HG03108 (cell line): Measurements from ENCODE around the gene LONRF2.
A peak's percentile ranks its signal among the peaks of the same experiment; 100 is the strongest.
"Not testable (repeated sequence)": the region's sequence is repeated elsewhere in the genome, so short reads cannot be mapped to it uniquely, and the experiment has no call there.

Source experiments
- ATAC-seq: cut with Tn5 transposase; IDR thresholded peaks from one replicate; pipeline ENCODE4 v1.9.1; 2021; ENCODE audit warnings: moderate library complexity; ENCODE audit not compliant: unreplicated experiment

Gene LONRF2

DNA sequence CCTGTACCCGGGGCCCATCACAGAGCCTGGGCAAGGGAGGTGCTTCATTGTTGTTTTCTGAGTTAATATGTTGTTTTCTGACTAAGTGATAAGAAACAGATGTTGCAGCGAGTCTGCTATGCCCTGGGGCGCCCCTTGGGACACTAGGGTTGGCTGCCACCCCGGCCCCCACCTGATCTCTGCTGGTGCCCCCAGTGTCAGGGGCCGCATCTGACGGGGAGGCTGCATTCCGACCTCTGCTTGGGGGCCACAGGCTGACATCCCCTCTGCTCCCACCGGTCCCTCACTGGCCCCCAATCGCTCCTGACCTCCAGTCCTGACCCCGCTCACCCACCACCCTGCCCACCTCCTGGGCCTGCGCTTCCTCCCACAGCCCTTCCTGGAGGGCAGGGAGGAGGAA is 65.9 kb downstream of the LONRF2 start:
- no peak for ATAC-seq

DNA sequence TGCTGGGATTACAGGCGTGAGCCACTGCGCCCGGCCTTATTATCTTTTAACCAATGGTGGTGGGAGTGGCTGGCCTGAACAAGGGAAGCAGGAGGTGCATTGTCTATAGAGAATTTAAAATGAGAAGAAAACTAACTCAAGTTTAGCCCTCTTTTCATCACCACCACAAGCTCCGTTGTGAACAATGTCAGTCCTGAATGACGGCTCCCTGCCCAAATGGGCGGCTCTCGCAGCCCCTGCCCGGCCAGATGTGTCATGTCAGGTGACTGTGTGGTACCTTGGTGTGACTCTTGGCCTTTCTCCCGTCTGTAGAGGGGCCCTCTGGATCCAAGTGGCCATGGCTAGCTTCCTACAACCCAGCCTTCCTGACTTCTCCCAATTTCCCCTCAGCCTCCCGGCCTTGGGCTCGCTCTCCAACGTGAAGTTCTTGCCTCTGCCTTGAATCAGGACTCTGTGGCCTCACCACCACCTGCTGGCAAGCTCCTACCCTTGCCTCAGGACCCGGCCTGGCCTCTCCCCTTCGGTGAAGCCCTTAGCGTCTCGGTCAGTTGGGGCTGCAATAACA is 67.6 kb downstream of the LONRF2 start:
- ATAC-seq: no peak

GRCh38 chr2:100253786-100254185 is 68.5 kb downstream of the LONRF2 start:
- ATAC-seq: no peak

DNA sequence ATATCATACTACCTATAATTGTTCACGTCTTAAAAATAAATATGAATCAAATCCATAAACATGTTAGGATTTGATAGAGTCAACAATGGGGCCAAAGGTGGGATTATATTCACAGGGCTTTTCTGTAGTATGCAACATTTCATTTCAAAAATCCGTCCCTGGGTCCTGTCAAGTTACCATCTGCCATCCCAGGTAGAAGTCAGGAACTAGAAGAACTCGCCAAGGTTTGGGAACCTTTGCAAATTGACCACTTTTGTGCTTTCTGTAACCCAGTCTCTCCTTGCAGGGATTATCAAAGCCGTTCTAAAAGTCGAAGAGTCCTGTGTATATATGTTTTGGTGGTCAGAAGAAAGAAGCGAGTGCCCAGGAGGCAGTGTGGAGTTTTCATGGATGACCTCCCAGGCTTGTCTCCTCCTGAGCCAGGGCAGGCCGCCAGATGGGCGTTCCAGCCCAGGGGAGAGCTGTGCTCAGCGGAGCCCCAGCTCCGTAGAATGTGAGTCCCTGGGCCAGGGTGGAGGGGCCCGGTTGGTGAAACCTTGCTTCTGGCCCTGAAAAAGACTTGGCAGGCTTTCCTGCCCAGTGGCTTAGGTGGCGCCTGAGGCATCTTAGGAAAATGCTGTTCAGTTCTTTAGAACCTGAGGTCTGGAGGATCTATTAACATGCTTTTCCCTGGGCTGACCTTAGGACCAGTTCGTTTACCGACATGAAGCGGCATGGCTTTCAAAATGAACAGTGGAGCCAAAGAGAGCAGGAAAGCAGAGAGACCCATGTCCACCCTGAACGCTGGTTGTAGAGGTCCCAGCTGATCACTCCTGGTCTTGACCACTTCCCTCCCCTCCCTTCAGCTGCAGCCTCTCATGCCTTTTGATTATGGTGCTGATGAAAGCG is 69.2 kb downstream of the LONRF2 start:
- no peak for ATAC-seq

- ATAC-seq: no peak
These were observed 71.7 kb downstream of the LONRF2 start for GRCh38 chr2:100250645-100251044.

GRCh38 chr2:100248971-100249370 is 73.3 kb downstream of the LONRF2 start:
- no peak for ATAC-seq

- ATAC-seq: not testable (repeated sequence)
These were observed 73.7 kb downstream of the LONRF2 start for GRCh38 chr2:100248556-100248955.

DNA sequence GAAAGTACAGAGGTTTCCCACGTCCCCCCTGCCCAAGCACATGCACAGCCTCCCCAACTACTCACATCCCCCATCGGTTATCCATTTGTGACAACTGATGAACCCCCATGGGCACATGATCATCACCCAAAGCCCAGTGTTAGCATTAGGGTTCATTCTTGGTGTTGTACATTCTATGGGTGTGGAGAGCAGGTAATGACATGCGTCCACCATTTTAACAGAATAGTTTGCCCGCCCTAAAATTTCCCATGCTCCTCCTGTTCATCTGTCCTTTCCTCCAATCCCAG is 74.3 kb downstream of the LONRF2 start:
- ATAC-seq: peak; percentile 3

- peak; percentile 67 for ATAC-seq
These were observed 74.9 kb downstream of the LONRF2 start for GRCh38 chr2:100247256-100248043.

GRCh38 chr2:100246163-100247145 is 75.8 kb downstream of the LONRF2 start:
- no peak for ATAC-seq

DNA sequence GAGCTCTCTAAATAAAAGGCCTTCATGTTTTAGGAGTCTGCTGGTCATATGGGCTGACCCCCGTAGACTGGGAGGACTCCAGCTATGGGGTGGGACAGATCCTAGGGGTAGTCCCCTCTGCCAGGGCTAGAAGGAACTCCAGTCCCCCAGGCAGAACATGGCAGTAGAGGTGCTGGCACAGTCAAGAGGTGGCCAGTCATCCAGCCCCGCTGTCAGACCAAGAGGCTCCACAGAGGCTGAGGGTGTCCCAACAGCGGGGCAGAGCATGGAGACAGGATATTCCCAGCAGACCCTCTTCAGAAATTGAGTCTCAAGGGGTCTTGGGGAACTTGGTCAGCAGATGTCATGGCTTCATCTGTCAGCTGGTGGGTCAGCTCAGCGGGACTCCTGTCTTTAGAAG is 76.6 kb downstream of the LONRF2 start:
- ATAC-seq: no peak

- ATAC-seq: no peak
These were observed 77.3 kb downstream of the LONRF2 start for GRCh38 chr2:100244881-100245605.

- no peak for ATAC-seq
These were observed 78.7 kb downstream of the LONRF2 start for GRCh38 chr2:100243631-100244030.

DNA sequence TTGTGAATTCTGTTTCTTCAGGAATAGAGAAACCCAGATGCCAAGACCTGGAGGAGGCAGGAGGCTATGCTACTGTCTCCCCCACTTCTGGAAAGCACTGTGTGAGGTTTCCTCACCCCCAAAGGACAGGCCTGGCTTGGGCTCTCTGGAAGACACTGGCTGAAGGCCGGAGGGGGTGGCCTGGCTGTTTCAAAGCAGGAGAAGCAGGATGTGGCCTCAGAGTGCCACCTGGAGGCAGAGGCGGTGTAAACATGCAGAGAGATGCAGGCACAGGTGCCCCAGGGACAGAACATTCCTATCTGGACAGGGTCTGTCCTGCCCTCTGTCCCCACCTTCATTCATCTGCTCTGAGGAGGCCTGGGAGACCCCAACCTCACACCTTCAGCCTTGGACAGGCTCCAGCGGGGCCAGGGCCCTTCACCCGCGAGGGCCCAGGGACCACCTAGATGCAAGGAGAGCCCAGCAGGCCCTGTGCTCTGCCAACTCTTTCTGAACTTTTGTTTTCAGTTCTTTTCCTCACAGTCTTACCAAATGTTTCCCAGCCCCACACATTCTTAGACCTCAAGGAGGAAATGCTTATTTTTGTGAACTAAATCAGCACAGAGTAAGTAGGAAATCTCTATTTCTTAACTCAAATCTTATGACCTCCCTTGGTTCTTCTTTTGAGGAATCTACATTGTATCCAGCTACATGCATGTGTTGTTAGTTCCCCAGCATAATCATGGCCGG is 79.2 kb downstream of the LONRF2 start:
- ATAC-seq: no peak

GRCh38 chr2:100242476-100242875 is 79.8 kb downstream of the LONRF2 start:
- no peak for ATAC-seq

GRCh38 chr2:100241236-100241635 is 81.1 kb downstream of the LONRF2 start:
- ATAC-seq: no peak

GRCh38 chr2:100240386-100240785 is 81.9 kb downstream of the LONRF2 start:
- ATAC-seq: no peak

DNA sequence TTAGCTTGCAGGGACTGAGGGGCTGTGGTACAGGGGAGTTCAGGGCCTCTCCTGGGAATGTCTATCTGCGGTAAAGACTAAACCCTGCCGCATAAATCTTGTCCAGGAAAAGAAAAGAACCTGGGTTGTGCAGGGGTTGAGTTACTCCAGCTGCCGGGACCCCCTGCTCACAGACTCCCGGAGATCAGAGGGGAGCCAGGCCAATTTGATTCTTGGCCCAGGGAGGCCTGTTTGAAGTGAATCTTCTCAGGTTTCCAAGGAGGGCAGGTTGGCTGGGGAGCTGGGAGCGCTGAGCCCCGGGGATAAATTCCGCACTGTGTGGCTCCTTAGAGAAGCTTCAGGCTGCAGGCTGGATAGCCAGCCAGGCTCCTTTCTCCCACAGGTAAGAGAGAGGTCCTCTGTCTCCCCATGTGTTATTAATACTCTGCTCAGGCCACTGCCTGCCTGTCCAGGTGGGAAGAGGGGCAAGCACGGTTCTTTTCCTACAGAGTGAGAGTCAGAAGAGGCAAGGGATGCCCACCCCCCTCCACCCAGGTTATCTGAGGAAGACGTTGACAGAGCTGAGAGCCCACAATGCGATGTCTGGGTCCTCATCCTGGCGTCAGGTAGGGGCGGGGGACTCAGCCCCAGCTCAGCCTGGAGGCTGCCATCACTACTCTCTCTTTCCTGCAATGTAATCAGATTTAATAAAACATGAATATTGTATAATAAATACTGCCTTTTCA is 82.7 kb downstream of the LONRF2 start:
- ATAC-seq: no peak

- ATAC-seq: no peak
These were observed 83.8 kb downstream of the LONRF2 start for GRCh38 chr2:100238471-100238870.
